ENCODE results near the gene SELENOO. TPM values are rescaled to one million over a fixed set of nuclear protein-coding genes. Genes with fewer than 3 reads are reported as not detected.

The SELENOO gene
- total RNA-seq, 1 experiment from 2014 or later: 32.8 TPM

- H3K4me1 ChIP-seq (ENCODE audit: insufficient read depth, low read length): peaks cover 47% of the 10 kb centered on the region
- CTCF ChIA-PET: no interaction called here
- peak; percentile 62 for DNase-seq
- H3K9ac ChIP-seq (ENCODE audit: low read length): peak overlapping the region; percentile 41
- peaks cover 68% of the 10 kb centered on the region for H3K79me2 ChIP-seq (ENCODE audit: low read length)
- intact Hi-C loops (cut with micrococcal nuclease): no loop called here
- H3K9me3 ChIP-seq (ENCODE audit: low read length): no peaks in the 10 kb centered on the region
- peak; percentile 43 for ATAC-seq
- H4K20me1 ChIP-seq (ENCODE audit: low read length): 0 out of 2 replicates have a peak, but pooled peaks cover 4% of the 10 kb centered on the region
- H3K27me3 ChIP-seq (ENCODE audit: low read length): no peaks in the 10 kb centered on the region
- no peaks in the 10 kb centered on the region for H3K9me2 ChIP-seq (replicated peaks; ENCODE audit: low read length)
- TF ChIP-seq, protein P1, sequence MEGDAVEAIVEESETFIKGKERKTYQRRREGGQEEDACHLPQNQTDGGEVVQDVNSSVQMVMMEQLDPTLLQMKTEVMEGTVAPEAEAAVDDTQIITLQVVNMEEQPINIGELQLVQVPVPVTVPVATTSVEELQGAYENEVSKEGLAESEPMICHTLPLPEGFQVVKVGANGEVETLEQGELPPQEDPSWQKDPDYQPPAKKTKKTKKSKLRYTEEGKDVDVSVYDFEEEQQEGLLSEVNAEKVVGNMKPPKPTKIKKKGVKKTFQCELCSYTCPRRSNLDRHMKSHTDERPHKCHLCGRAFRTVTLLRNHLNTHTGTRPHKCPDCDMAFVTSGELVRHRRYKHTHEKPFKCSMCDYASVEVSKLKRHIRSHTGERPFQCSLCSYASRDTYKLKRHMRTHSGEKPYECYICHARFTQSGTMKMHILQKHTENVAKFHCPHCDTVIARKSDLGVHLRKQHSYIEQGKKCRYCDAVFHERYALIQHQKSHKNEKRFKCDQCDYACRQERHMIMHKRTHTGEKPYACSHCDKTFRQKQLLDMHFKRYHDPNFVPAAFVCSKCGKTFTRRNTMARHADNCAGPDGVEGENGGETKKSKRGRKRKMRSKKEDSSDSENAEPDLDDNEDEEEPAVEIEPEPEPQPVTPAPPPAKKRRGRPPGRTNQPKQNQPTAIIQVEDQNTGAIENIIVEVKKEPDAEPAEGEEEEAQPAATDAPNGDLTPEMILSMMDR (conservative IDR thresholded peaks at IDR 0.05; ENCODE audit: low read depth, low read length): peak; percentile 50
- TF ChIP-seq EZH2 (IDR thresholded peaks at IDR 0.05; ENCODE audit: low read length, unreplicated experiment): no peak
- peak overlapping the region; percentile 62 for H3K27ac ChIP-seq (ENCODE audit: low read length)
- POLR2A ChIA-PET (ENCODE audit: unreplicated experiment): no interaction called here
- BruUV-seq (replicated peaks): no TSS peak
- peak overlapping the region; percentile 58 for H3K4me2 ChIP-seq (ENCODE audit: low read length)
- H3F3A ChIP-seq (ENCODE audit: low read length, unreplicated experiment): no peaks in the 10 kb centered on the region
- H2AFZ ChIP-seq (ENCODE audit: low read length): no peak overlapping the region
- no peaks in the 10 kb centered on the region; the same call in 1 of the 2 replicates for H3K36me3 ChIP-seq (ENCODE audit: low read depth, low read length)
- no peak overlapping the region; the same call in 1 of the 2 replicates for H3K4me3 ChIP-seq (ENCODE audit: low read length)
Observed at GRCh38 chr22:50190182-50190940, 10.4 kb upstream of the SELENOO start.

- H3K9ac ChIP-seq (ENCODE audit: low read length): peak overlapping the region; percentile 41
- BruUV-seq (replicated peaks): TSS peak; percentile 40
Observed at GRCh38 chr22:50190941-50191741, 9.7 kb upstream of the SELENOO start.

More at GRCh38 chr22:50190941-50191741, 9.7 kb upstream of the SELENOO start:
- H3K4me2 ChIP-seq (ENCODE audit: low read length): peak overlapping the region; percentile 58
- no peak for TF ChIP-seq EZH2 (IDR thresholded peaks at IDR 0.05; ENCODE audit: low read length, unreplicated experiment)
- TF ChIP-seq, protein P1 (conservative IDR thresholded peaks at IDR 0.05; ENCODE audit: low read depth, low read length): no peak
- TF ChIP-seq EZH2phosphoT487 (IDR thresholded peaks at IDR 0.05; ENCODE audit: borderline replicate concordance, low read length): no peak
- H3K79me2 ChIP-seq (ENCODE audit: low read length): peaks cover 67% of the 10 kb centered on the region
- ChIA-PET POLR2A (ENCODE audit: unreplicated experiment) (no interaction called here), CTCF (no interaction called here)
- peaks cover 46% of the 10 kb centered on the region for H3K4me1 ChIP-seq (ENCODE audit: insufficient read depth, low read length)
- no peak for DNase-seq
- H3K9me2 ChIP-seq (replicated peaks; ENCODE audit: low read length): no peaks in the 10 kb centered on the region
- intact Hi-C loops (cut with micrococcal nuclease): no loop called here
- H4K20me1 ChIP-seq (ENCODE audit: low read length): 0 out of 2 replicates have a peak, but pooled peaks cover 4% of the 10 kb centered on the region
- H3K36me3 ChIP-seq (ENCODE audit: low read depth, low read length): no peaks in the 10 kb centered on the region; the same call in 1 of the 2 replicates
- H3K4me3 ChIP-seq (ENCODE audit: low read length): no peak overlapping the region
- no peaks in the 10 kb centered on the region for H3F3A ChIP-seq (ENCODE audit: low read length, unreplicated experiment)
- H3K27me3 ChIP-seq (ENCODE audit: low read length): no peaks in the 10 kb centered on the region
- ATAC-seq: no peak
- no peaks in the 10 kb centered on the region for H3K9me3 ChIP-seq (ENCODE audit: low read length)
- peak overlapping the region; percentile 62 for H3K27ac ChIP-seq (ENCODE audit: low read length)
- H2AFZ ChIP-seq (ENCODE audit: low read length): no peak overlapping the region

Measured in PC-3 (cell line).